Activated B cell treated with CpG ODN at 0.5 μM for 24 hours (primary cell): ENCODE data around the gene RNF166. TPM values are rescaled to one million over a fixed set of nuclear protein-coding genes. Genes with fewer than 3 reads are reported as not detected.

Source experiments
- ATAC-seq: fragments of 200-7000 bp; cut with Tn5 transposase; one replicate; pipeline ENCODE4 v1.10.0; 2021; ENCODE audit warnings: low read depth, mild to moderate bottlenecking, moderate library complexity
- CTCF ChIA-PET: fragments of 350-600 bp; sonication (Branson Sonifier 250); formaldehyde crosslinking; loops from one replicate; lab custom pipeline; 2021; ENCODE audit warnings: antibody characterized with exemption; lab: Charles Lee
- POLR2A ChIA-PET: fragments of 350-600 bp; sonication (Branson Sonifier 250); formaldehyde crosslinking; loops from one replicate; lab custom pipeline; 2021; ENCODE audit warnings: antibody characterized with exemption; lab: Charles Lee
- DNase-seq: peaks from one replicate; pipeline ENCODE4 v3.0.0; 2022
- H3K27ac Mint-ChIP-seq: one replicate; pipeline ENCODE4 v1.8.0; 2020; ENCODE audit warnings: mixed read lengths
- H3K27me3 Mint-ChIP-seq: one replicate; pipeline ENCODE4 v1.8.0; 2021; ENCODE audit warnings: mixed read lengths
- H3K36me3 Mint-ChIP-seq: one replicate; pipeline ENCODE4 v1.8.0; 2021; ENCODE audit warnings: low read depth, mixed read lengths
- H3K4me1 Mint-ChIP-seq: one replicate; pipeline ENCODE4 v1.8.0; 2021; ENCODE audit warnings: mixed read lengths
- H3K4me3 Mint-ChIP-seq: one replicate; pipeline ENCODE4 v1.8.0; 2020; ENCODE audit warnings: mild to moderate bottlenecking, mixed read lengths
- H3K9me3 Mint-ChIP-seq: one replicate; pipeline ENCODE4 v1.8.0; 2020; ENCODE audit warnings: mixed read lengths
- CTCF ChIP-seq: fragments of 200-600 bp; IDR thresholded peaks from one replicate; pipeline ENCODE4 v1.8.0; 2022; ENCODE audit warnings: antibody characterized with exemption, mild to moderate bottlenecking
- intact Hi-C: fragments of 100-400 bp; cut with micrococcal nuclease; formaldehyde crosslinking; loops from one replicate; pipeline ENCODE4 v1.15.1; 2024
- total RNA-seq: library from RNA; stranded (reverse); gene quantifications from 2 replicates; pipeline ENCODE4 v1.2.3, GENCODE V29; 2022

Gene RNF166
- total RNA-seq, 1 donor from 2014 or later: 45.3 TPM

- H3K27ac Mint-ChIP-seq: peak overlapping the region; percentile 12
Observed at GRCh38 chr16:88653101-88653500, 53.1 kb downstream of the RNF166 start.

GRCh38 chr16:88652762-88653063 lies 53.5 kb downstream of the RNF166 start:
- intact Hi-C loops: loop anchor here (5.0 kb wide), 2 partner anchors 205 to 315 kb away; partner anchors contain the start of genes GALNS and TRAPPC2L
- H3K4me3 Mint-ChIP-seq: no peak overlapping the region
- CTCF ChIA-PET: interaction anchor here (1.2 kb wide), 1 partner anchor 19 kb away, joined by 3 read pairs; no protein-coding TSS in a partner anchor

More at GRCh38 chr16:88653101-88653500, 53.1 kb downstream of the RNF166 start:
- Mint-ChIP-seq H3K4me1 (peaks cover 33% of the 10 kb centered on the region), H3K9me3 (no peaks in the 10 kb centered on the region), H3K4me3 (no peak overlapping the region), H3K36me3 (peaks cover 42% of the 10 kb centered on the region), H3K27me3 (no peaks in the 10 kb centered on the region)
- ChIA-PET CTCF (no interaction called here), POLR2A (interaction anchor here (0.7 to 4.2 kb wide), 3 partner anchors 10 to 51 kb away, joined by 3 to 31 read pairs (median 3); partner anchors contain the start of gene MVD)
- no peak for TF ChIP-seq CTCF
- intact Hi-C loops: loop anchor here (5.0 kb wide), 2 partner anchors 204 to 314 kb away; partner anchors contain the start of genes GALNS and TRAPPC2L
- DNase-seq (no peak), ATAC-seq (no peak)

GRCh38 chr16:88651989-88652761 lies 54.0 kb downstream of the RNF166 start:
- H3K4me1 Mint-ChIP-seq: peaks cover 38% of the 10 kb centered on the region
- no peaks in the 10 kb centered on the region for H3K9me3 Mint-ChIP-seq
- ChIA-PET CTCF (interaction anchor here (0.8 to 1.2 kb wide), 2 partner anchors 19 to 57 kb away, joined by 3 read pairs; no protein-coding TSS in a partner anchor), POLR2A (interaction anchor here (0.5 to 6.4 kb wide), 11 partner anchors 9 to 872 kb away, joined by 3 to 102 read pairs (median 5); partner anchors contain the start of genes IL17C and MVD)
- peaks cover 42% of the 10 kb centered on the region for H3K36me3 Mint-ChIP-seq
- H3K27me3 Mint-ChIP-seq: no peaks in the 10 kb centered on the region
- H3K27ac Mint-ChIP-seq: peak overlapping the region; percentile 93
- ATAC-seq: no peak
- no peak for DNase-seq
- intact Hi-C loops: loop anchor here (1.0 to 5.0 kb wide), 15 partner anchors 11 to 701 kb away; partner anchors contain the start of genes BANP, CDT1, CTU2 and GALNS
- TF ChIP-seq CTCF: no peak
- H3K4me3 Mint-ChIP-seq: peak overlapping the region; percentile 93

More at GRCh38 chr16:88652762-88653063, 53.5 kb downstream of the RNF166 start:
- POLR2A ChIA-PET: interaction anchor here (0.5 to 4.2 kb wide), 7 partner anchors 8 to 872 kb away, joined by 3 to 31 read pairs (median 4); partner anchors contain the start of gene MVD
- peaks cover 36% of the 10 kb centered on the region for H3K4me1 Mint-ChIP-seq
- H3K27me3 Mint-ChIP-seq: no peaks in the 10 kb centered on the region
- ATAC-seq: no peak
- no peak for DNase-seq
- no peak overlapping the region for H3K27ac Mint-ChIP-seq
- no peak for TF ChIP-seq CTCF
- H3K9me3 Mint-ChIP-seq: no peaks in the 10 kb centered on the region
- peaks cover 42% of the 10 kb centered on the region for H3K36me3 Mint-ChIP-seq

- Mint-ChIP-seq H3K4me1 (peaks cover 44% of the 10 kb centered on the region), H3K27ac (peak overlapping the region; percentile 93), H3K9me3 (no peaks in the 10 kb centered on the region), H3K4me3 (peak overlapping the region; percentile 93), H3K36me3 (peaks cover 39% of the 10 kb centered on the region), H3K27me3 (no peaks in the 10 kb centered on the region)
- peak; percentile 85 for ATAC-seq
- intact Hi-C loops: loop anchor here (1.0 to 5.0 kb wide), 15 partner anchors 11 to 701 kb away; partner anchors contain the start of genes BANP, CDT1, CTU2 and GALNS
- ChIA-PET CTCF (interaction anchor here (0.8 to 1.2 kb wide), 2 partner anchors 18 to 57 kb away, joined by 3 read pairs; no protein-coding TSS in a partner anchor), POLR2A (interaction anchor here (0.6 to 6.4 kb wide), 13 partner anchors 9 to 205 kb away, joined by 3 to 102 read pairs (median 5); partner anchors contain the start of genes GALNS, IL17C, MVD and TRAPPC2L)
- no peak for TF ChIP-seq CTCF
- DNase-seq: peak; percentile 93
Observed at GRCh38 chr16:88651276-88651988, 54.8 kb downstream of the RNF166 start.
